Activated CD4-positive, alpha-beta memory T cell treated with anti-CD3 and anti-CD28 coated beads for 36 hours (primary cell): ENCODE measurements around the gene MXI1. TPM values are rescaled to one million over a fixed set of nuclear protein-coding genes. Genes with fewer than 3 reads are reported as not detected.

Experiments used
- CTCF ChIA-PET: fragments of 350-600 bp; sonication (Branson Sonifier 250); formaldehyde crosslinking; loops from one replicate; lab custom pipeline; 2021; ENCODE audit warnings: antibody characterized with exemption, inconsistent platforms; lab: Charles Lee
- POLR2A ChIA-PET: fragments of 350-600 bp; sonication (Branson Sonifier 250); formaldehyde crosslinking; loops from one replicate; lab custom pipeline; 2021; ENCODE audit warnings: antibody characterized with exemption; lab: Charles Lee
- DNase-seq: peaks from one replicate; pipeline ENCODE4 v3.0.0-alpha.2; 2020
- H3K27ac Mint-ChIP-seq: one replicate; pipeline ENCODE4 v1.8.0; 2021; ENCODE audit warnings: mixed read lengths
- H3K27me3 Mint-ChIP-seq: one replicate; pipeline ENCODE4 v1.8.0; 2021; ENCODE audit warnings: mixed read lengths
- H3K36me3 Mint-ChIP-seq: one replicate; pipeline ENCODE4 v1.8.0; 2021; ENCODE audit warnings: mixed read lengths
- H3K4me1 Mint-ChIP-seq: one replicate; pipeline ENCODE4 v1.8.0; 2021; ENCODE audit warnings: low read depth, mixed read lengths
- H3K4me3 Mint-ChIP-seq: one replicate; pipeline ENCODE4 v1.8.0; 2021; ENCODE audit warnings: mild to moderate bottlenecking, mixed read lengths
- H3K9me3 Mint-ChIP-seq: one replicate; pipeline ENCODE4 v1.8.0; 2021; ENCODE audit warnings: mixed read lengths
- intact Hi-C: fragments of 100-400 bp; cut with micrococcal nuclease; formaldehyde crosslinking; loops from one replicate; pipeline ENCODE4 v1.15.1; 2023
- total RNA-seq, 2 experiments: library from RNA; stranded (reverse); gene quantifications; one replicate each; pipeline ENCODE4 v1.2.3, GENCODE V29; 2021

MXI1 gene
- total RNA-seq, 2 experiments from 2014 or later = 29.3 to 33.1 TPM

- Mint-ChIP-seq H3K27me3 (no peaks in the 10 kb centered on the region), H3K36me3 (peaks cover 28% of the 10 kb centered on the region), H3K27ac (peak overlapping the region; percentile 97), H3K4me1 (peaks cover 46% of the 10 kb centered on the region), H3K4me3 (peak overlapping the region; percentile 93), H3K9me3 (no peaks in the 10 kb centered on the region)
- DNase-seq = peak; percentile 68
- POLR2A ChIA-PET = interaction anchor here (0.6 to 2.8 kb wide), 8 partner anchors 49 to 198 kb away, joined by 3 to 21 read pairs (median 4); partner anchors contain the start of gene DUSP5
- intact Hi-C loops = loop anchor here (1.0 to 10.0 kb wide), 12 partner anchors 48 to 613 kb away; partner anchors contain the start of genes BBIP1, PDCD4, SHOC2 and SMC3
- CTCF ChIA-PET = interaction anchor here (0.6 to 8.4 kb wide), 35 partner anchors 8 to 1831 kb away, joined by 3 to 99 read pairs (median 5); partner anchors contain the start of genes MXI1 and SMC3
Observed at GRCh38 chr10:110305767-110306451, 98.5 kb downstream of the MXI1 start.

- H3K36me3 Mint-ChIP-seq = peaks cover 26% of the 10 kb centered on the region
- POLR2A ChIA-PET = interaction anchor here (2.8 kb wide), 1 partner anchor 192 kb away, joined by 21 read pairs; the partner anchor contains the start of gene DUSP5
Observed at GRCh38 chr10:110306452-110306768, 99.0 kb downstream of the MXI1 start.

GRCh38 chr10:110307805-110308204 is 100.4 kb downstream of the MXI1 start:
- no peaks in the 10 kb centered on the region for H3K27me3 Mint-ChIP-seq
- POLR2A ChIA-PET = no interaction called here

More at GRCh38 chr10:110306452-110306768, 99.0 kb downstream of the MXI1 start:
- Mint-ChIP-seq H3K9me3 (no peaks in the 10 kb centered on the region), H3K4me3 (peak overlapping the region; percentile 93), H3K4me1 (peaks cover 47% of the 10 kb centered on the region), H3K27me3 (no peaks in the 10 kb centered on the region), H3K27ac (peak overlapping the region; percentile 97)
- no peak for DNase-seq
- CTCF ChIA-PET = interaction anchor here (0.6 to 8.4 kb wide), 27 partner anchors 23 to 1831 kb away, joined by 3 to 99 read pairs (median 5); partner anchors contain the start of genes MXI1 and SMC3
- intact Hi-C loops = loop anchor here (1.0 to 10.0 kb wide), 7 partner anchors 48 to 568 kb away; partner anchors contain the start of genes PDCD4 and SMC3

GRCh38 chr10:110310741-110311140 is 103.3 kb downstream of the MXI1 start:
- H3K27me3 Mint-ChIP-seq = peaks cover 2% of the 10 kb centered on the region
- CTCF ChIA-PET = interaction anchor here (0.6 to 8.4 kb wide), 15 partner anchors 13 to 431 kb away, joined by 3 to 90 read pairs (median 5); partner anchors contain the start of gene DUSP5
- H3K27ac Mint-ChIP-seq = peak overlapping the region; percentile 1
- no peaks in the 10 kb centered on the region for H3K36me3 Mint-ChIP-seq
- POLR2A ChIA-PET = interaction anchor here (0.6 kb wide), 1 partner anchor 173 kb away, joined by 4 read pairs; no protein-coding TSS in a partner anchor
- no peak overlapping the region for H3K4me3 Mint-ChIP-seq
- H3K4me1 Mint-ChIP-seq = peaks cover 35% of the 10 kb centered on the region
- H3K9me3 Mint-ChIP-seq = no peaks in the 10 kb centered on the region
- no peak for DNase-seq
- intact Hi-C loops = loop anchor here (1.0 to 5.0 kb wide), 7 partner anchors 43 to 290 kb away; no protein-coding TSS in a partner anchor

More at GRCh38 chr10:110307805-110308204, 100.4 kb downstream of the MXI1 start:
- no peak overlapping the region for H3K4me3 Mint-ChIP-seq
- peaks cover 13% of the 10 kb centered on the region for H3K36me3 Mint-ChIP-seq
- intact Hi-C loops = loop anchor here (5.0 to 10.0 kb wide), 2 partner anchors 364 to 567 kb away; partner anchors contain the start of gene PDCD4
- H3K4me1 Mint-ChIP-seq = peaks cover 39% of the 10 kb centered on the region
- no peak for DNase-seq
- CTCF ChIA-PET = interaction anchor here (1.9 to 8.4 kb wide), 9 partner anchors 47 to 1829 kb away, joined by 5 to 99 read pairs (median 21); partner anchors contain the start of gene SMC3
- no peak overlapping the region for H3K27ac Mint-ChIP-seq
- H3K9me3 Mint-ChIP-seq = no peaks in the 10 kb centered on the region

GRCh38 chr10:110311357-110311949 is 104.0 kb downstream of the MXI1 start:
- POLR2A ChIA-PET = no interaction called here
- Mint-ChIP-seq H3K4me3 (no peak overlapping the region), H3K36me3 (no peaks in the 10 kb centered on the region), H3K27me3 (peaks cover 2% of the 10 kb centered on the region), H3K4me1 (peaks cover 31% of the 10 kb centered on the region), H3K27ac (peak overlapping the region; percentile 9), H3K9me3 (no peaks in the 10 kb centered on the region)
- CTCF ChIA-PET = interaction anchor here (0.6 to 8.4 kb wide), 15 partner anchors 15 to 583 kb away, joined by 3 to 90 read pairs (median 5); no protein-coding TSS in a partner anchor
- DNase-seq = peak; percentile 52
- intact Hi-C loops = loop anchor here (1.0 to 5.0 kb wide), 7 partner anchors 42 to 289 kb away; no protein-coding TSS in a partner anchor

GRCh38 chr10:110312206-110312605 is 104.8 kb downstream of the MXI1 start:
- no peaks in the 10 kb centered on the region for H3K9me3 Mint-ChIP-seq
- H3K4me1 Mint-ChIP-seq = peaks cover 31% of the 10 kb centered on the region
- no peaks in the 10 kb centered on the region for H3K36me3 Mint-ChIP-seq
- CTCF ChIA-PET = interaction anchor here (0.6 to 4.1 kb wide), 9 partner anchors 21 to 582 kb away, joined by 3 to 33 read pairs (median 5); no protein-coding TSS in a partner anchor
- peaks cover 2% of the 10 kb centered on the region for H3K27me3 Mint-ChIP-seq
- no peak overlapping the region for H3K27ac Mint-ChIP-seq
- intact Hi-C loops = loop anchor here (5.0 kb wide), 1 partner anchor 115 kb away; no protein-coding TSS in a partner anchor
- DNase-seq = no peak
- POLR2A ChIA-PET = no interaction called here
- H3K4me3 Mint-ChIP-seq = no peak overlapping the region

GRCh38 chr10:110313674-110314073 is 106.3 kb downstream of the MXI1 start:
- H3K36me3 Mint-ChIP-seq = no peaks in the 10 kb centered on the region
- no peak for DNase-seq
- intact Hi-C loops = loop anchor here (5.0 kb wide), 1 partner anchor 114 kb away; no protein-coding TSS in a partner anchor
- no peaks in the 10 kb centered on the region for H3K9me3 Mint-ChIP-seq
- H3K4me3 Mint-ChIP-seq = no peak overlapping the region
- peak overlapping the region; percentile 61 for H3K27ac Mint-ChIP-seq
- ChIA-PET POLR2A (interaction anchor here (0.9 kb wide), 1 partner anchor 10 kb away, joined by 3 read pairs; no protein-coding TSS in a partner anchor), CTCF (interaction anchor here (0.7 to 4.1 kb wide), 8 partner anchors 9 to 294 kb away, joined by 3 to 33 read pairs (median 3); partner anchors contain the start of gene SMNDC1)
- peaks cover 2% of the 10 kb centered on the region for H3K27me3 Mint-ChIP-seq
- peaks cover 36% of the 10 kb centered on the region for H3K4me1 Mint-ChIP-seq

GRCh38 chr10:110317866-110318850 is 110.8 kb downstream of the MXI1 start:
- DNase-seq = no peak
- intact Hi-C loops = no loop called here
- Mint-ChIP-seq H3K9me3 (peaks cover 10% of the 10 kb centered on the region), H3K27ac (no peak overlapping the region), H3K27me3 (peaks cover 4% of the 10 kb centered on the region), H3K36me3 (peaks cover 9% of the 10 kb centered on the region), H3K4me1 (peaks cover 21% of the 10 kb centered on the region), H3K4me3 (no peak overlapping the region)
- ChIA-PET CTCF (interaction anchor here (0.5 to 1.3 kb wide), 2 partner anchors 228 to 990 kb away, joined by 3 read pairs; no protein-coding TSS in a partner anchor), POLR2A (interaction anchor here (1.8 kb wide), 1 partner anchor 35 kb away, joined by 7 read pairs; no protein-coding TSS in a partner anchor)

GRCh38 chr10:110321869-110322620 is 114.6 kb downstream of the MXI1 start:
- Mint-ChIP-seq H3K27ac (no peak overlapping the region), H3K27me3 (peaks cover 5% of the 10 kb centered on the region), H3K9me3 (peaks cover 10% of the 10 kb centered on the region), H3K36me3 (peaks cover 9% of the 10 kb centered on the region), H3K4me1 (peaks cover 49% of the 10 kb centered on the region), H3K4me3 (no peak overlapping the region)
- CTCF ChIA-PET = interaction anchor here (2.0 kb wide), 1 partner anchor 224 kb away, joined by 8 read pairs; no protein-coding TSS in a partner anchor
- intact Hi-C loops = no loop called here
- POLR2A ChIA-PET = interaction anchor here (0.9 kb wide), 1 partner anchor 17 kb away, joined by 4 read pairs; the partner anchor contains the start of gene SMNDC1
- no peak for DNase-seq

GRCh38 chr10:110323503-110323902 is 116.1 kb downstream of the MXI1 start:
- Mint-ChIP-seq H3K27me3 (peaks cover 5% of the 10 kb centered on the region), H3K4me3 (no peak overlapping the region), H3K9me3 (peaks cover 10% of the 10 kb centered on the region), H3K36me3 (peaks cover 9% of the 10 kb centered on the region), H3K27ac (peak overlapping the region; percentile 77), H3K4me1 (peaks cover 47% of the 10 kb centered on the region)
- intact Hi-C loops = no loop called here
- ChIA-PET CTCF (interaction anchor here (1.0 to 4.1 kb wide), 3 partner anchors 13 to 32 kb away, joined by 3 to 30 read pairs (median 5); no protein-coding TSS in a partner anchor), POLR2A (interaction anchor here (1.1 to 1.4 kb wide), 2 partner anchors 10 to 178 kb away, joined by 3 to 4 read pairs; no protein-coding TSS in a partner anchor)
- DNase-seq = no peak
